H1 (cell line): ENCODE results near the gene MACIR. TPM values are rescaled to one million over a fixed set of nuclear protein-coding genes. Genes with fewer than 3 reads are reported as not detected.

Source experiments
- ATF3 ChIP-seq: IDR thresholded peaks from 2 replicates; pipeline ENCODE4 v1.6.1; 2011; ENCODE audit warnings: low read depth, mild to moderate bottlenecking, low read length; ENCODE audit not compliant: insufficient read depth
- CTCF ChIP-seq, 3 experiments: IDR thresholded peaks; 1 replicate in 2 of 3; 2 replicates in 1 of 3; pipeline versions ENCODE4 v1.5.1 to v1.6.1; 2011; ENCODE audit warnings: low read length in 3 of 3, mild to moderate bottlenecking in 3 of 3, inconsistent platforms in 2 of 3, low read depth in 1 of 3, moderate library complexity in 1 of 3; ENCODE audit not compliant: insufficient read depth in 1 of 3; ENCODE audit errors: control extremely low read depth in 1 of 3
- KDM5A ChIP-seq: fragments of 200-600 bp; IDR thresholded peaks from 2 replicates; pipeline ENCODE4 v1.7.1; 2012; ENCODE audit warnings: mild to moderate bottlenecking, low read length, inconsistent platforms, mixed read lengths
- NANOG ChIP-seq: IDR thresholded peaks from 2 replicates; pipeline ENCODE4 v1.6.1; 2011; ENCODE audit warnings: low read length, low read depth, mild to moderate bottlenecking, inconsistent platforms; ENCODE audit not compliant: insufficient read depth, poor library complexity, severe bottlenecking
- SP1 ChIP-seq: IDR thresholded peaks from 2 replicates; pipeline ENCODE4 v1.6.1; 2011; ENCODE audit warnings: low read depth, low read length
- SRF ChIP-seq: IDR thresholded peaks from 2 replicates; pipeline ENCODE4 v1.6.1; 2011; ENCODE audit warnings: mild to moderate bottlenecking, low read depth, low read length, moderate library complexity
- polyA plus RNA-seq, 7 experiments: library from polyadenylated mRNA; depleted of rRNA in 3 of 7; stranded (reverse) in 5 of 7; unstranded in 2 of 7; fragments of >200 nt in 5 of 7; fragments of 200-250 nt in 2 of 7; gene quantifications; 1 replicate in 5 of 7; 2 replicates in 1 of 7; 4 replicates in 1 of 7; pipeline versions ENCODE4 v1.2.1 to v1.2.3, GENCODE V29; 2011 to 2013; ENCODE audit warnings: missing spikeins in 2 of 7, mixed read lengths in 2 of 7
- total RNA-seq: library from RNA; stranded (reverse); fragmentation: NEBNext Ultra II Directional; extraction: Animal tissue kit (Norgen Biotek cat#: 25700); gene quantifications from 2 replicates; pipeline ENCODE4 v1.2.1, GENCODE V29; 2021

Gene MACIR
- total and polyA plus RNA-seq, 2 of the 8 experiments (the other 6 are each of a cell fraction or from before 2014, with no cell fraction given) = 8.0 to 19.2 TPM

GRCh38 chr5:103280967-103281366 lies 22.4 kb downstream of the MACIR start (continued):
- no peak for TF ChIP-seq SRF
- no peak for TF ChIP-seq ATF3
- no peak for TF ChIP-seq NANOG
- TF ChIP-seq KDM5A = no peak
- TF ChIP-seq CTCF (IDR thresholded peaks at IDR 0.05; ENCODE audit: control extremely low read depth in 1 of 3, insufficient read depth in 1 of 3, low read depth in 1 of 3, low read length in 3 of 3) = no peak
- no peak for TF ChIP-seq SP1
